Endometrium (tissue), 2 donors: ENCODE results near the gene SI.
"Not testable (repeated sequence)": the region's sequence is repeated elsewhere in the genome, so short reads cannot be mapped to it uniquely, and the experiment has no call there.

Experiments used
- FAIRE-seq: peaks from 2 replicates; lab custom pipeline; 2012; peaks lifted over from hg19 to GRCh38; lab: Jason Lieb, UNC
- donor health status: control.
- donor health status: control.

SI gene

GRCh38 chr3:165078293-165078692, at the start of gene SI:
SI (minus strand) TSS chr3:165078496; CDS start chr3:165076012, 2,484 bp downstream.
- FAIRE-seq, result no peak

- no peak for FAIRE-seq
Measured at GRCh38 chr3:165125836-165126235, 47.5 kb upstream of the SI start.

GRCh38 chr3:165111401-165111800, 33.1 kb upstream of the SI start:
- no peak for FAIRE-seq

GRCh38 chr3:165103616-165104015, 25.3 kb upstream of the SI start:
- no peak for FAIRE-seq

GRCh38 chr3:165082650-165083049, 4.4 kb upstream of the SI start:
- FAIRE-seq, result no peak

- FAIRE-seq, result no peak
Measured at GRCh38 chr3:165081183-165081582, 2.9 kb upstream of the SI start.

GRCh38 chr3:165075695-165076094, 2.6 kb downstream of the SI start:
- no peak for FAIRE-seq

GRCh38 chr3:165070682-165071081, 7.6 kb downstream of the SI start:
- no peak for FAIRE-seq

GRCh38 chr3:165056510-165056909, 21.8 kb downstream of the SI start:
- FAIRE-seq, result no peak

GRCh38 chr3:165040186-165040585, 38.1 kb downstream of the SI start:
- no peak for FAIRE-seq

- peak; percentile 12 for FAIRE-seq
Measured at GRCh38 chr3:165011557-165011956, 66.7 kb downstream of the SI start.

- FAIRE-seq, result peak; percentile 31
Measured at GRCh38 chr3:164984947-164985346, 93.3 kb downstream of the SI start.

- FAIRE-seq, result no peak
Measured at GRCh38 chr3:164962610-164963009, 115.7 kb downstream of the SI start.

GRCh38 chr3:164952966-164953365, 125.3 kb downstream of the SI start:
- no peak for FAIRE-seq

GRCh38 chr3:164951403-164951802, 126.9 kb downstream of the SI start:
- not testable (repeated sequence) for FAIRE-seq

- FAIRE-seq, result no peak
Measured at GRCh38 chr3:164940745-164941144, 137.6 kb downstream of the SI start.

GRCh38 chr3:164929642-164930041, 148.7 kb downstream of the SI start:
- FAIRE-seq, result peak; percentile 96
